DMS114 treated with DMSO at 0.1 percent for 48 hours (cell line): ENCODE results near the gene ANAPC2.

Source experiments
- DNase-seq: peaks from one replicate; lab custom pipeline; 2025; ENCODE audit not compliant: unreplicated experiment; lab: John Stamatoyannopoulos, UW

The ANAPC2 gene

GRCh38 chr9:137188490-137189296 lies at the start of gene ANAPC2, which contains the start of gene SSNA1:
Gene ANAPC2 (minus strand): TSS chr9:137188560. CDS start chr9:137188532, 28 bp downstream.
Gene SSNA1 (plus strand): TSS chr9:137188676. CDS start chr9:137188727, 51 bp downstream.
- DNase-seq: peak; percentile 61

GRCh38 chr9:137236936-137237421 lies 48.6 kb upstream of the ANAPC2 start:
- no peak for DNase-seq

GRCh38 chr9:137236238-137236935 lies 48.0 kb upstream of the ANAPC2 start:
- peak; percentile 17 for DNase-seq

GRCh38 chr9:137235424-137236237 lies 47.3 kb upstream of the ANAPC2 start:
- DNase-seq: no peak

- no peak for DNase-seq
Measured at GRCh38 chr9:137234758-137235423, 46.5 kb upstream of the ANAPC2 start.

- DNase-seq: no peak
Measured at GRCh38 chr9:137234055-137234697, 45.8 kb upstream of the ANAPC2 start.

- no peak for DNase-seq
Measured at GRCh38 chr9:137233143-137233980, 45.0 kb upstream of the ANAPC2 start.

- no peak for DNase-seq
Measured at GRCh38 chr9:137232510-137232909, 44.1 kb upstream of the ANAPC2 start.

- no peak for DNase-seq
Measured at GRCh38 chr9:137232101-137232500, 43.7 kb upstream of the ANAPC2 start.

GRCh38 chr9:137231372-137232039 lies 43.1 kb upstream of the ANAPC2 start:
- DNase-seq: no peak

- DNase-seq: no peak
Measured at GRCh38 chr9:137230705-137231371, 42.5 kb upstream of the ANAPC2 start, which contains the start of gene SLC34A3. Gene SLC34A3 (plus strand): TSS chr9:137230901. CDS start chr9:137231703, 802 bp downstream.

- no peak for DNase-seq
Measured at GRCh38 chr9:137229903-137230704, 41.7 kb upstream of the ANAPC2 start.

GRCh38 chr9:137228968-137229896 lies 40.9 kb upstream of the ANAPC2 start:
- no peak for DNase-seq

- no peak for DNase-seq
Measured at GRCh38 chr9:137228506-137228967, 40.2 kb upstream of the ANAPC2 start.

GRCh38 chr9:137227853-137228505 lies 39.6 kb upstream of the ANAPC2 start:
- no peak for DNase-seq
